ENCODE data around the gene PIP5K1A. TPM values are rescaled to one million over a fixed set of nuclear protein-coding genes. Genes with fewer than 3 reads are reported as not detected.
"Not testable (repeated sequence)": the region's sequence is repeated elsewhere in the genome, so short reads cannot be mapped to it uniquely, and the experiment has no call there.

Gene PIP5K1A
- total and polyA plus RNA-seq, 2 experiments from 2014 or later: 35.1 to 62.8 TPM

DNA sequence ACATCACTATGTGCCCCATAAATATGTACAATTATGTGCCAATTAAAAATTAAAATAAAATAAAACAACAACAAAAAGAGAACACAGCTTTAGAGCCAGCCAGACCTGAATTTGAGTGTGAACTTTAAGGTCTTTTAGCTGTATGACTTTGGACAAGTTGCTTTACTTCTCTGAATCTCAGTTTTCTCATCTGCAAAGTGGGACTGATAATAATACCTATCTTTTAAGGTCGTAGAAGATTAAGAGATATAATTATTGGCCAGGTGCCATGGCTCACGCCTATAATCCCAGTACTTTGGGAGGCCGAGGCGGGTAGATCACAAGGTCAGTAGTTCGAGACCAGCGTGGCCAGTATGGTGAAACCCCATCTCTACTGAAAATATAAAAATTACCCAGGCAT, 5.0 kb upstream of the PIP5K1A start:
- H3K36me3 ChIP-seq (ENCODE audit: low read depth): no peaks in the 10 kb centered on the region
- in situ Hi-C loops (cut with MboI): no loop called here
- no peak overlapping the region for H3K4me2 ChIP-seq (ENCODE audit: unreplicated experiment)
- H3K27ac ChIP-seq: no peak overlapping the region
- peaks cover 21% of the 10 kb centered on the region; the same call in 1 of the 2 replicates for H3F3A ChIP-seq (ENCODE audit: insufficient read depth)
- H3K4me3 ChIP-seq: no peak overlapping the region
- H4K20me1 ChIP-seq (ENCODE audit: insufficient read depth): no peaks in the 10 kb centered on the region
- no peaks in the 10 kb centered on the region for H3K9me2 ChIP-seq (ENCODE audit: insufficient read depth)
- H3K9me3 ChIP-seq (ENCODE audit: low read depth): no peaks in the 10 kb centered on the region
- 74% methylated on average over 6 of the region's 6 CpGs for WGBS, 2 experiments (ENCODE audit: low coverage in 1 of 2, low lambda C conversion rate in 2 of 2, missing lambda C conversion rate in 2 of 2)
- H3K27me3 ChIP-seq (replicated peaks; ENCODE audit: insufficient read depth): no peaks in the 10 kb centered on the region
- peaks cover 27% of the 10 kb centered on the region for H3K79me2 ChIP-seq (ENCODE audit: insufficient read depth)
- TF ChIP-seq EZH2phosphoT487 (IDR thresholded peaks at IDR 0.05; ENCODE audit: insufficient read depth, low read depth) (no peak), EZH2 (IDR thresholded peaks at IDR 0.05; ENCODE audit: insufficient read depth, poor library complexity, severe bottlenecking) (no peak)
- H3K9ac ChIP-seq: no peak overlapping the region
- peaks cover 20% of the 10 kb centered on the region for H3K4me1 ChIP-seq (ENCODE audit: insufficient read depth)
- no peak overlapping the region for H2AFZ ChIP-seq
- DNase-seq: no peak

DNA sequence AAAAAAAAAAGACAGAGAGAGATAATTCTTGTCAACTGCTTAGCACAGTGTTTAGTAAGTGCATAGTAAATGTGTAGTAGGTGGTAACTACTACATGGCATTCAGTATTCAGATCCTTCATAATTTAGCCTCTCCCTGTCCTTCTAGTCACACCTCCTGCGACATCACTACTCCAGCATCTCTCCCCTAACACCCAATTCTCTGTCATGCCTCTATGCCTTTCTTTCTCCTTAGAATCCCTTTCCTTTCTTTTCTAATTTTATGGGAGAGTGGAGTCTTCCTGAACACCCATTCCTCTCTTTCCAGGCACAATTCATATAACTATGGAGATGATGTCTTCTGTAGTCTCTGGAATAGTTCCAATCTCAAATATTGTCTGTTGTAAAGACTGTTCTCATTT, 4.5 kb upstream of the PIP5K1A start:
- H3K4me1 ChIP-seq (ENCODE audit: insufficient read depth): peaks cover 15% of the 10 kb centered on the region
- H3K27me3 ChIP-seq (replicated peaks; ENCODE audit: insufficient read depth): no peaks in the 10 kb centered on the region
- no peaks in the 10 kb centered on the region for H3K9me3 ChIP-seq (ENCODE audit: low read depth)
- H3K36me3 ChIP-seq (ENCODE audit: low read depth): no peaks in the 10 kb centered on the region
- peaks cover 25% of the 10 kb centered on the region for H3K79me2 ChIP-seq (ENCODE audit: insufficient read depth)
- H3K4me3 ChIP-seq: no peak overlapping the region
- H3K9me2 ChIP-seq (ENCODE audit: insufficient read depth): no peaks in the 10 kb centered on the region
- no peak overlapping the region for H3K4me2 ChIP-seq (ENCODE audit: unreplicated experiment)
- no peak overlapping the region for H3K27ac ChIP-seq
- no peaks in the 10 kb centered on the region for H4K20me1 ChIP-seq (ENCODE audit: insufficient read depth)
- H3F3A ChIP-seq (ENCODE audit: insufficient read depth): peaks cover 21% of the 10 kb centered on the region
- H2AFZ ChIP-seq: no peak overlapping the region
- in situ Hi-C loops (cut with MboI): no loop called here
- DNase-seq: peak; percentile 32
- WGBS, 2 experiments (ENCODE audit: low coverage in 1 of 2, low lambda C conversion rate in 2 of 2, missing lambda C conversion rate in 2 of 2): 50 to 62% methylated on average over 1 of the region's 1 CpG
- TF ChIP-seq EZH2 (IDR thresholded peaks at IDR 0.05; ENCODE audit: insufficient read depth, poor library complexity, severe bottlenecking) (no peak), EZH2phosphoT487 (IDR thresholded peaks at IDR 0.05; ENCODE audit: insufficient read depth, low read depth) (no peak)
- no peak overlapping the region for H3K9ac ChIP-seq

DNA sequence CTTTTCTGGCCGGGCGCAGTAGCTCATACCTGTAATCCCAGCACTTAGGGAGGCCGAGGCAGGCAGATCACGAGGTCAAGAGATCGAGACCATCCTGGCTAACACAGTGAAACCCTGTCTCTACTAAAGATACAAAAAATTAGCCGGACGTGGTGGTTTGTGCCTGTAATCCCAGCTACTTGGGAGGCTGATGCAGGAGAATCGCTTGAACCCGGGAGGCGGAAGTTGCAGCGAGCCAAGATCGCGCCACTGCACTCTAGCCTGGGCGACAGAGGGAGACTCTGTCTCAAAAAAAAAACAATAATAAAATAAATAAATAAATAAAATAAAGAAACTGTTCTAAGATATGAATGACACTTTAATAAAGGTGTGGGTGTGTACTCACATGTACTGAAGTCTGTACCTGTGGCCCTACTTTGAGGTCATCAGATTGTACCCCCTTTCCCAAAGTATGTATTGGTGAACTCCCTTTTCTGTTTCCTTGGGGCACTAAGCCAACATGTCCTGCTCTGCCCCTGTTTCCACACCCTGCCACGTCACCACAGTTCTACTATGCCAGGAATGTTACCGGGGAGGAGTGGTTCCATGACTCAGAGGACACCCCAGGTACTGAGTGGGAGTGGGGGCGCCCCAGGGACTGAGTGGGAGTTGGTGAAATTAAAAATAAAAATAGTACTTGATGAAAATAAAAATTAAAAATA, 3.3 kb upstream of the PIP5K1A start:
- Histone ChIP-seq H3K4me1 (ENCODE audit: insufficient read depth) (peaks cover 15% of the 10 kb centered on the region), H3K9ac (peak overlapping the region; percentile 78), H3K79me2 (ENCODE audit: insufficient read depth) (peaks cover 26% of the 10 kb centered on the region), H3K4me3 (peak overlapping the region; percentile 56), H3K27ac (peak overlapping the region; percentile 96), H3F3A (ENCODE audit: insufficient read depth) (peaks cover 25% of the 10 kb centered on the region), H3K4me2 (ENCODE audit: unreplicated experiment) (peak overlapping the region; percentile 74)
- in situ Hi-C loops (cut with MboI); H2AFZ ChIP-seq; H4K20me1 ChIP-seq (ENCODE audit: insufficient read depth); H3K27me3 ChIP-seq (replicated peaks; ENCODE audit: insufficient read depth); H3K9me2 ChIP-seq (ENCODE audit: insufficient read depth); H3K9me3 ChIP-seq (ENCODE audit: low read depth); H3K36me3 ChIP-seq (ENCODE audit: low read depth): not testable (repeated sequence)
- peak; percentile 95 for DNase-seq
- 72 to 73% methylated on average over 16 to 17 of the region's 17 CpGs for whole genome bisulfite sequencing, 2 experiments (ENCODE audit: low coverage in 1 of 2, low lambda C conversion rate in 2 of 2, missing lambda C conversion rate in 2 of 2)

DNA sequence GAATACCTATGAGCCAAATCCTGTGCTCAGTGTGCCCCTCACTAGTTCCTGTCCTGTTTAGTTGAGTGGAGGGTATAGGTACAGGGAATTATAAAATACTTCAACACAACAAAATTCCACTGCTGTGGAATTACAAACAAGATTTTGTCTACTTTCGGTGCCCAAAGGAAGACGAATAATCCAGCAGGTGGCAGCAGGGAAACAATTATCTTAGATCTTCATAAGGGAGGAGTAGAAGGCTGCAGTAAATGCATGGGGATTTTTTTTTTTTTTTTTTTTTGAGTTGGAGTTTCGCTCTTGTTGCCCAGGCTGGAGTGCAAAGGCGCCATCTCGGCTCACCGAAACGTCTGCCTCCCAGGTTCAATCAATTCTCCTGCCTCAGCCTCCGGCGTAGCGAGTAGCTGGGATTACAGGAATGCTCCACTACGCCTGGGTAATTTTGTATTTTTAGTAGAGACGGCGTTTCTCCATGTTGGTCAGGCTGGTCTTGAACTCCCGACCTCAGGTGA, 2.0 kb upstream of the PIP5K1A start:
- H4K20me1 ChIP-seq (ENCODE audit: insufficient read depth): no peaks in the 10 kb centered on the region; the same call in 1 of the 2 replicates
- WGBS, 2 experiments (ENCODE audit: low coverage in 1 of 2, low lambda C conversion rate in 2 of 2, missing lambda C conversion rate in 2 of 2): 26 to 34% methylated on average over 14 of the region's 14 CpGs
- in situ Hi-C loops (cut with MboI): no loop called here
- peak; percentile 91 for DNase-seq
- H3K9me2 ChIP-seq (ENCODE audit: insufficient read depth): no peaks in the 10 kb centered on the region
- peak overlapping the region; percentile 78 for H3K9ac ChIP-seq
- no peak for TF ChIP-seq EZH2 (IDR thresholded peaks at IDR 0.05; ENCODE audit: insufficient read depth, poor library complexity, severe bottlenecking)
- TF ChIP-seq EZH2phosphoT487 (IDR thresholded peaks at IDR 0.05; ENCODE audit: insufficient read depth, low read depth): no peak
- H3K36me3 ChIP-seq (ENCODE audit: low read depth): no peaks in the 10 kb centered on the region
- H3K4me2 ChIP-seq (ENCODE audit: unreplicated experiment): peak overlapping the region; percentile 74
- no peaks in the 10 kb centered on the region for H3K9me3 ChIP-seq (ENCODE audit: low read depth)
- peaks cover 22% of the 10 kb centered on the region for H3K4me1 ChIP-seq (ENCODE audit: insufficient read depth)
- peak overlapping the region; percentile 68 for H2AFZ ChIP-seq
- H3K27me3 ChIP-seq (replicated peaks; ENCODE audit: insufficient read depth): no peaks in the 10 kb centered on the region
- H3K4me3 ChIP-seq: peak overlapping the region; percentile 56
- H3K79me2 ChIP-seq (ENCODE audit: insufficient read depth): peaks cover 30% of the 10 kb centered on the region
- peak overlapping the region; percentile 96 for H3K27ac ChIP-seq
- H3F3A ChIP-seq (ENCODE audit: insufficient read depth): peaks cover 30% of the 10 kb centered on the region
